Peyer's patch (tissue), 4 donors: Measurements from ENCODE around the gene DOC2A. TPM values are rescaled to one million over a fixed set of nuclear protein-coding genes. Genes with fewer than 3 reads are reported as not detected.
"Not testable (repeated sequence)": the region's sequence is repeated elsewhere in the genome, so short reads cannot be mapped to it uniquely, and the experiment has no call there.

ENCODE experiments used
- DNase-seq, 3 donors: peaks; one replicate each; pipeline ENCODE4 v3.0.0-alpha.2; 2017 to 2019
- H3K27ac ChIP-seq, 4 donors: fragments of 200-600 bp; sonication (generic); one replicate each; pipeline ENCODE4 v1.5.1; 2016 to 2019
- H3K27me3 ChIP-seq, 2 donors: fragments of 200-600 bp; sonication (generic); one replicate each; pipeline ENCODE4 v1.5.1; 2019
- H3K36me3 ChIP-seq, 3 donors: fragments of 200-600 bp; sonication (generic); one replicate each; pipeline ENCODE4 v1.5.1; 2016 to 2019
- H3K4me1 ChIP-seq, 4 donors: fragments of 200-600 bp; sonication (generic); one replicate each; pipeline ENCODE4 v1.5.1; 2016 to 2019
- H3K4me3 ChIP-seq, 4 donors: fragments of 200-600 bp; sonication (generic); 1 replicate in 3 of 4; 2 replicates in 1 of 4; pipeline ENCODE4 v1.5.1; 2016 to 2019; ENCODE audit warnings: mild to moderate bottlenecking in 1 of 4
- H3K9me3 ChIP-seq, 4 donors: fragments of 200-600 bp; sonication (generic); one replicate each; pipeline ENCODE4 v1.5.1; 2016 to 2019; ENCODE audit warnings: mild to moderate bottlenecking in 1 of 4
- POLR2A ChIP-seq, 2 donors: fragments of 450-650 bp; IDR thresholded peaks; one replicate each; pipeline ENCODE4 v1.5.1; 2017; ENCODE audit warnings: antibody characterized with exemption in 2 of 2, mild to moderate bottlenecking in 2 of 2, moderate library complexity in 2 of 2
- total RNA-seq, 4 donors: library from RNA; depleted of rRNA; stranded (reverse); fragments of >200 nt; gene quantifications; one replicate each; pipeline ENCODE4 v1.1.0, GENCODE V29; 2016
- TF ChIP-seq, protein P1 (sequence below), 6 experiments: fragments of 450-650 bp in 4 of 6; fragments of 200-600 bp in 2 of 6; sonication (generic) in 1 of 6; IDR thresholded peaks; one replicate each; pipeline ENCODE4 v1.5.1; 2017 to 2019; ENCODE audit warnings: antibody characterized with exemption in 6 of 6, mild to moderate bottlenecking in 3 of 6, moderate library complexity in 1 of 6

Gene DOC2A
- total RNA-seq, 4 donors from 2014 or later, result 2.5 to 4.9 (median 2.9) TPM; not detected in 1

- peaks cover 0 to 13% of the 10 kb centered on the region in 2 donors for H3K27me3 ChIP-seq
- DNase-seq, result no peak
- H3K27ac ChIP-seq, result no peak overlapping the region
- H3K36me3 ChIP-seq, result no peaks in the 10 kb centered on the region
- no peaks in the 10 kb centered on the region for H3K9me3 ChIP-seq
- TF ChIP-seq, protein P1, sequence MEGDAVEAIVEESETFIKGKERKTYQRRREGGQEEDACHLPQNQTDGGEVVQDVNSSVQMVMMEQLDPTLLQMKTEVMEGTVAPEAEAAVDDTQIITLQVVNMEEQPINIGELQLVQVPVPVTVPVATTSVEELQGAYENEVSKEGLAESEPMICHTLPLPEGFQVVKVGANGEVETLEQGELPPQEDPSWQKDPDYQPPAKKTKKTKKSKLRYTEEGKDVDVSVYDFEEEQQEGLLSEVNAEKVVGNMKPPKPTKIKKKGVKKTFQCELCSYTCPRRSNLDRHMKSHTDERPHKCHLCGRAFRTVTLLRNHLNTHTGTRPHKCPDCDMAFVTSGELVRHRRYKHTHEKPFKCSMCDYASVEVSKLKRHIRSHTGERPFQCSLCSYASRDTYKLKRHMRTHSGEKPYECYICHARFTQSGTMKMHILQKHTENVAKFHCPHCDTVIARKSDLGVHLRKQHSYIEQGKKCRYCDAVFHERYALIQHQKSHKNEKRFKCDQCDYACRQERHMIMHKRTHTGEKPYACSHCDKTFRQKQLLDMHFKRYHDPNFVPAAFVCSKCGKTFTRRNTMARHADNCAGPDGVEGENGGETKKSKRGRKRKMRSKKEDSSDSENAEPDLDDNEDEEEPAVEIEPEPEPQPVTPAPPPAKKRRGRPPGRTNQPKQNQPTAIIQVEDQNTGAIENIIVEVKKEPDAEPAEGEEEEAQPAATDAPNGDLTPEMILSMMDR (IDR thresholded peaks at IDR 0.05), result no peak
- TF ChIP-seq POLR2A (IDR thresholded peaks at IDR 0.05), result no peak
- peaks cover 0 to 9% (median 4%) of the 10 kb centered on the region in 4 donors for H3K4me1 ChIP-seq
- no peak overlapping the region for H3K4me3 ChIP-seq
Observed at GRCh38 chr16:30025574-30025973, 14.7 kb upstream of the DOC2A start.

DNA sequence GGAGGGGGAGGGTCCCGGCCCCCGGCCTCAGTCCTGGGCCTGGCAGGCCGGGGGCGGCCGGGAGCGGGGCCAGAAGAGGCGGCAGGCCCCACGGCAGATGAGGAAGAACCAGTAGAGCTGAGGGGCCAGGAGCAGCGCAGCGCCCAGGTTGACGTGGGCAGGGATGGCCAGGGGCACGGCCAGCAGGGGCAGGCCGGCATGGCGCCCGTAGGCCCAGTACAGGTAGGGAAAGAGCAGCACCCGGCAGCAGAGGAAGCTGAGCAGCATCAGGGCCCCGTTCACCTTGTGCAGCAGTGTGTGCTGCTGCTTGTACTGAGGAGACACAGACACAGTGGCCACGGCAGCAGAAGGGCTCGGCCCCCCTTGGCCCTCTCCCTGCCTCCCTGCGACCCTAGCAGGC, 14.3 kb upstream of the DOC2A start:
- TF ChIP-seq POLR2A (IDR thresholded peaks at IDR 0.05), result no peak
- DNase-seq, result no peak
- no peaks in the 10 kb centered on the region for H3K36me3 ChIP-seq

GRCh38 chr16:30024451-30024850, 13.6 kb upstream of the DOC2A start:
- Histone ChIP-seq H3K9me3 (no peaks in the 10 kb centered on the region), H3K36me3 (no peaks in the 10 kb centered on the region), H3K27me3 (peaks cover 0 to 4% of the 10 kb centered on the region in 2 donors), H3K4me1 (peaks cover 0 to 9% (median 4%) of the 10 kb centered on the region in 4 donors), H3K4me3 (no peak overlapping the region), H3K27ac (no peak overlapping the region)
- TF ChIP-seq, protein P1 (IDR thresholded peaks at IDR 0.05), result no peak
- TF ChIP-seq POLR2A (IDR thresholded peaks at IDR 0.05), result no peak
- no peak for DNase-seq

More for the DNA sequence above, 14.3 kb upstream of the DOC2A start:
- Histone ChIP-seq H3K9me3 (no peaks in the 10 kb centered on the region), H3K27ac (no peak overlapping the region), H3K27me3 (peaks cover 0 to 9% of the 10 kb centered on the region in 2 donors), H3K4me3 (no peak overlapping the region), H3K4me1 (peaks cover 0 to 9% (median 4%) of the 10 kb centered on the region in 4 donors)

DNA sequence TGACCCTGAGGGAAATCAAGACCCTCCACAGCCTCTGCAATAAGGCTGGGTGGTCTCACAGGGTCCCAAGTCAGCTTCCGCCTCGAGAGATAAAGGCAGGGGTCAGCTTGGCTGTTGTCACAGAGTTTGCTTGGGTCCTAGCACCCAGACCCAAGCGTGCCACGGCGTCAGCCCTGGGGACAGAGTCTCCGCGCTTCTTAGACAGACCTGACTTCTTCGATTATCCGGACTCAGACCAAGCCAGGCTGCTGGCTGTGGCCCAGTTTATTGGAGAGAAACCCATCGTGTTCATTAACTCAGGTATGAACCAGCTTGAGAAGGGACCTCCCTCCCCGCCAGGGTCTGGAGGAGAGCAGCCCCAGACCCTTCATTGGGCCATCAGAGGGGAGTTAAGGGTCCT, 12.8 kb upstream of the DOC2A start:
- Histone ChIP-seq H3K4me1 (peaks cover 0 to 9% (median 4%) of the 10 kb centered on the region in 4 donors), H3K27ac (no peak overlapping the region), H3K36me3 (no peaks in the 10 kb centered on the region), H3K27me3 (peaks cover 0 to 4% of the 10 kb centered on the region in 2 donors), H3K9me3 (no peaks in the 10 kb centered on the region), H3K4me3 (no peak overlapping the region)
- no peak for DNase-seq
- TF ChIP-seq, protein P1 (IDR thresholded peaks at IDR 0.05), result no peak
- TF ChIP-seq POLR2A (IDR thresholded peaks at IDR 0.05), result no peak

DNA sequence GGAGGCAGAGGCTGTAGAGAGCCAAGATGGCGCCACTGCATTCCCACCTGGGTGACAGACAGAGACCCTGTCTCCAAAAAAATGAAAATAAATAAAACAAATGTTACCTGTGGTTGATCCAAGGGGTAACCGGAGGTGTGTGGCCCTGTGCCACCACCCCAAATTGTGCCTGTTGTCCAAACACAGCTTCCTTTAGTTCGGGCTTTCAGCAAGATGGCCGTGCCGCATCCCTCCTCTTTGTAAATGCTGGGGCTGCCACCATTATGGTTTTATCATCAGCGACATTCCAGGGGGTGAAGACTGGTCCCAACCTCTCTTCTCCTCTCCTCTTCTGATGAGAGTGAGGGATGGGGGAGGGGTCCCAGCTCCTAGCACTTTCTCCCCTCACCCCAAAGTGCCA, 12.1 kb upstream of the DOC2A start, which contains the start of gene C16orf92:
Gene C16orf92 (plus strand): TSS at position 312 of the 400 bp plus-strand sequence. CDS start 143 bp downstream, outside the sequence.
- Histone ChIP-seq H3K27me3 (peaks cover 0 to 4% of the 10 kb centered on the region in 2 donors), H3K4me1 (peaks cover 0 to 9% (median 4%) of the 10 kb centered on the region in 4 donors), H3K4me3 (no peak within 1 kb of the TSS), H3K36me3 (no peaks in the 10 kb centered on the region), H3K9me3 (no peaks in the 10 kb centered on the region), H3K27ac (no peak within 1 kb of the TSS)
- TF ChIP-seq, protein P1 (IDR thresholded peaks at IDR 0.05), result no peak
- TF ChIP-seq POLR2A (IDR thresholded peaks at IDR 0.05), result no peak
- DNase-seq, result no peak

DNA sequence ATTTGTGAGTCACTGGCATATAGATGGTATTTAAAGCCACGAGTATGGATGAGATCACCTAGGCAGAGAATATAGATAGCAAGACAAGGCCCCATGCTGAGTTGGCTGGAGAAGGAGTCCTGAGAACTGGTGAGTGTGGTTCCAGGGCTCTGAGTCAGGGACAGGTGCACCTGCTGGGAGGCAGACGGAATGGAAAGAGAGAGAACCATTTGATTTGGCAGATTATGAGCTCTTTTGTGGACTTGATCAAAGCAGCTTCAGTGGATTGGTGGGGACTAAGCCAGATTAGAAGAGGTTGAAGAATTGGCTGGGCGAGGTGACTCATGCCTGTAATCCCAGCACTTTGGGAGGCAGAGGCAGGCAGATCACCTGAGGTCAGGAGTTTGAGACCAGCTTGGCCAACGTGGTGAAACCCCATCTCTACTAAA, 7.9 kb upstream of the DOC2A start:
- H3K4me1 ChIP-seq, result peaks cover 0 to 9% (median 4%) of the 10 kb centered on the region in 4 donors
- no peak overlapping the region for H3K4me3 ChIP-seq
- H3K27ac ChIP-seq, result no peak overlapping the region
- no peak for DNase-seq
- TF ChIP-seq, protein P1 (IDR thresholded peaks at IDR 0.05), result no peak
- TF ChIP-seq POLR2A (IDR thresholded peaks at IDR 0.05), result no peak
- no peaks in the 10 kb centered on the region for H3K27me3 ChIP-seq
- no peaks in the 10 kb centered on the region for H3K36me3 ChIP-seq
- no peaks in the 10 kb centered on the region for H3K9me3 ChIP-seq

DNA sequence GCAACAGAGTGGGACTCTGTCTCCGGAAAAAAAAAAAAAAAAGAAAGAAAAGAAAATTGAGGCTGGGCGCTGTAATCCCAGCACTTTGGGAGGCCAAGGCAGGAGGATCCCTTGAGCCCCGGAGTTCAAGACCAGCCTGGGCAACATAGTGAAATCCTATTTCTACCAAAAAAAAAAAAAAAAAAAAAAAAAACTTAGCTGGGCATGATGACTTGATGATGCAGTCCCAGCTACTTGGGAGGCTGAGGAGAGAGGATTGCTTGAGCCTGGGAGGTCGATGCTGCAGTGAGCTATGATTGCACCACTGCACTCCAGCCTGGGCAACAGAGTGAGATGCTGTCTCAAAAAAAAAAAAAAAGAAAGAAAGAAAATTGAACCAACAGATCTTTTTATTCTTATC, 7.1 kb upstream of the DOC2A start:
- not testable (repeated sequence) for H3K4me1 ChIP-seq, H3K4me3 ChIP-seq, H3K27me3 ChIP-seq, DNase-seq, H3K36me3 ChIP-seq, H3K27ac ChIP-seq, H3K9me3 ChIP-seq
